ENCODE results near the gene ZBTB7C. TPM values are rescaled to one million over a fixed set of nuclear protein-coding genes. Genes with fewer than 3 reads are reported as not detected.
A peak's percentile ranks its signal among the peaks of the same experiment; 100 is the strongest.

ZBTB7C gene
- polyA plus RNA-seq, 1 donor, result 12.8 TPM

DNA sequence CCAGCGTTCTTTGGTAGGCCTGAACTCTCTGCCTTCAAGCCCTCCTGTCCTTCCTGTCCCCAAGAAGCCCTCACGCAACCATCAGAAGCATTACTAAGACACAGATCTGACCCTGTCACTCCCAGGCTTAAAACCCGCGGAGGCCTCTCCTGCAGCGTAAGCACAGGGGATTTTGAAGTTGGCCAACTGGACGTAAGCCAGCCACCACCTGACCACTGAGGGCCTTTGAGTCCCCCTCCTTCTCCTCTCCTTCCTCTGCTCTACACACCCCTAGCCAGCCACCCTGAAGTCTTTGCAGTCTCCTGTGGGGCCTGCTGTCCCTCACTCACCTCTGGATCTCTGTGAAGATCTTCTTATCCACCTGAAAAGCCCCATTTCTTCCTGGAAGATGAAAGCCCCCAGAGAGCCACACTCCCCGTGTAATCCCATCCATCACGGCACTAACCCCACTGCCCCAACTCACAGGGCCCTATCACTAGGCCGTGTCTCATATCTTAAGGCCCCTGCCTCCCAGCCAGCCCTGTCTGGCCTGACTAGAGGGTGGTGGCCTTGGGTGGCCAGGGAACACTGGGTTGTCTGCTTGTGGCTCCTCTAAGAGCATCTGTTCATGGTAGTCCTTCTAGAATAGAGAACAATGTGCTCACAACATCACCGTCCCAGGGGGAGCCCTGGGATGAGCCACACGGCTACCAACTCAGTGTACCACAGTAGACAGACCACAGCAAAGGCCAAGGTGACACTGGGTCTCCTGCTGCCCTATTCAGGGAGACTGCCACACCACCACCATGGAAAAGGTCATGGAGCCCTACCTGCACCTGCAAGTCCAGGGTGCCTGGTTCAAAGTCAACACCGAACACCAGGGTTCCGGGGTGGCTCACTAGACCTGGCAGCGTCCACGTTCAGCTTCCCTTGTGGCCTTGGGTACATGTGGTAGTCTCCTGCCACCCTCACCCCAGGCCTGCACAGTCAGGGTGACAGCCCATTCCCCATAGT lies 191.6 kb downstream of the ZBTB7C start:
- no peak for DNase-seq

DNA sequence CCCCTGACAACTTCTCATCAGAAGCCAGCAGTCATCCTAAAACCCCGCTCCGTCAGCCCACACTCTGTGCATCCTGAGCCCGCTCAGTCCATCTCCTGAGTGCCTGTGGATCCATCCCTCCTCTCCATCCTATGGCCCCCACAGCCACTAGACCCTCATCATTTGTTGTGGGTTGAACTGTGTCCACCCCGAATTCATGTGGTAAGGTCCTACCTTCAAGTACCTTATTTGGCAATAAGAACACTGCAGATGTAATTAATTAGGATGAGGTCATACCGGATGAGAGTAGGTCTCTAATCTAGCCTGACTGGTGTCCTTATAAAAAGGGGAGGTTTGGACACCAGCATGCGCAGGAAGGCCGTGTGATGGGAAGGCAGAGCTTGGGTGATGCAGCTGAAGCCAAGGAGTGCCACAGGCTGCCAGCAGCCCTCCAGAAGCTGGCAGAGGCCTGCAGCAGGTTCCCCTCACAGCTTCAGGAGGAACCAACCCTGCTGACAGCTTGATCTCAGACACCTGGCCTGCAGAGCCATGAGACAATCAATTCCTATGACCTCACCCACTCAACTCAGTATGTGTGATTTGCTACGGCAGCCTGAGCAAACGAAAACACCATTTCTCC lies 192.4 kb downstream of the ZBTB7C start:
- DNase-seq, result peak; percentile 41

DNA sequence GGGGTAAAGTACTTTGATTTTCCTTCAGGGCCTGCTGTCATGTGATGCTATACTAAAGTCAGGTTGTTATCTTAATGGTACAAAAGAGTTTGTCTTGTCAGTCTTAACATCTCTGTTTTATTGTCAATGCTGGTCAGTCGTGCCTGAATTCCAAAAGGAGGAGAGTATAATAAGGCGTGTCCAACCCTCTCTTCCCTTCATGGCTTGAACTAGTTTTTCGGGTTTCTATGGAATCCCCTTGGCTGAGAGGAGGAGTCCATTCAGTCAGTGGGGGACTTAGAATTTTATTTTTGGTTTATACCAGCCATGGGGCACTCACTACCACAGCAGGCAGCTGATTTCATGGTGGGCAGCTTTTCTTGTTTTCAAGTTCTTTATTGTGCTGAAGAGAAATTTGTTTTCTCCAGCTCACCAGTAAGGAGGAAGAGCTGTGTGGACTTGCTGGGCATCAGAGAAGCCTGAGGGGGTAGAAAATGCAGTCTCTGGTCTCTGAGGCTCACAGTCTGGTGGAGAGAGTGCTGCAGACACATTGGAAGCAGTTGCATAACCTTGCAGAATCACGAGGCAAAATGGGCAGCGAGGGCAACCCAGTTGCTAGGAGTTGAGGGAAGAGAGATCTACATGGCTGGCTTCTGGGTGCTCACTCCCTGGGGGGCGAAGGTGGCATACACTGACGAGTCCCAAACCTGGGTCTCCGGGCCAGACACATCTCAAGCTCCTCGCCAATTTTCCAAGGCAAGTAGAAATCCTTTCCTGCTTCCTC lies 193.1 kb downstream of the ZBTB7C start:
- no peak for DNase-seq

DNA sequence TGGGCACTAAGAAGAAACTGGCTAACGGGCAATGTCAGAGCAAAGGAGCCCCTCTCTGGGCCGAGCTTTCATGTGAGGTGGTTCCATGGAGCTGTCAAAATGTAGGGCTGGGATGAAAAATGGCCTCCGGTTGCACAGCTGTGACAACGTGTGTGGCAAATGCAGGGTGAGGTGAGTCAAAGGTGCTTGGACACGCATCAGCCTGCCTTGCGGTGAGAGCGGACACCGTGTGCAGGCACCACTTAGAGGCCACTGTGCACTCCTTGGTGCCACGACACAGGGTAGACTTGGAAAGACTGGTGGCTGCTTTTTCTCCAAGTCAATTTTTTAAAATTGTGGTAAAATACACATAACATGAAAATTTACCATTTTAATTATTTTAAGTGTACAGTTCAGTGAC lies 195.4 kb downstream of the ZBTB7C start:
- DNase-seq, result no peak

DNA sequence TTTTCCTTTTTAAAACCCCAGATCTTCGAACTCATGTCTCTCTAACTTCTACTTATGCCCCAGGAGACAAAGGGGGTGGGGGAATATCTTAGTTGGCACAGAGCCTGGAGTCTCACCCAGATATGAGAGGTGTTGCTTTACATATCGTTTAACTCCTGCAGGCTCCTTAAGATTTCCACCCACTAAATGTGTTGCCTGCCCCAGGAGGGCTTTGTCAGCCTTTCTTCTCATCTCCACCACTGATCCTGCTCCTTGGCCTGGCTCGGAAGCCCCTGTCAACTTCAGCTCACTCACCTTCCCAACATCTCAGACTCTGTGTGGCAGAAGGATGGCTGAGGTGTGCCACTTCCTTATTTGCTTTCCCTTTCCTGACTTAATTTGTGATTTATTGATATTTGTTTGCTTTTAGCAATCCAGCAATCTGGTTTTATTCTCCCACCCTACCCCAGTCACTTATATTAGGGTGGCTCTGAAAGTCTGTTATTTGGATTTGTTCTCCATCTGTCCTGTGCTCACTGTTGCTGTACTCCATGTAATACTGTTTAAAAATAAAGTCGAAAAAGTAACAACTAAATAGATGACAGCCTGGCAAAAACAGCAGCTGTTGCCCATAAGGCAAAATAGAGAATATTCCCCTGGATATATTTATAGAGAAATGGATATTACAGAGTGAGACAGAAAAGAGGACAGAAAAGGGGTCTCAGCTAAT lies 200.6 kb downstream of the ZBTB7C start:
- DNase-seq, result no peak

DNA sequence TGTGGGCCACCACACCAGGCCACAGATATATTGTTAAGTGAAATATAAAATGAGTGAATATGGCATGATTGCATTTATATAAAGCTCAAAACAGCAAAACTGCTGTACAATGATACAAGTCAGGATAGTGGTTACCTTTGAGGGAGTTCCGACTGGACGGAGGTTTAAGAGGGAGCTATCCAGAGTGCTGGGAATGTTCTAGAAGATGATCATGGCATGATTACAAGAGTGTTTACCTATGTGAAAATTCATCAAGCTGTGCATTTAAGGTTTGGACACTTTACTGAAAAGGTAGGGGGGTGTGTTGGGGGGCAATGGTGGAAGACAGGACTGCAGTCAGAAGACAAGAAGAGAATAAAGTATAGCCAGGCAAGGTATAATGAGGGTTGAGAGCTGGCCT lies 201.4 kb downstream of the ZBTB7C start:
- no peak for DNase-seq

DNA sequence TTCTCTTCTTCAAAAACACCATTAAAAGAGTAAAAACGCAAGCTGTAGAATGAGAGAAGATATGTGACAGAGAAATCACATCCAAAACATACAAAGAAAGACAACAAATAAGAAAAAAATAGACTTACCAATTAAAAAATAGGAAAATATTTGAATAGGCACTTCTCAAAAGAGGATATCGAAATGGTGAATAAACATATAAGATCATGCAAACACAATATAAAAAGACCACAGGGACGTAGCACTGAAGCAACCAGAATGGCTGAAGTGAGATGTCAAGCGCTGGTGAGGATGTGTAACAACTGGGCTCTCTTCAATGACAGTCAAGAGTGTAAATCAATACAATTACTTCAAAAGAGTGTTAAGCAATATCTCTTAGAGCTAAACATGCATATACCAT lies 202.3 kb downstream of the ZBTB7C start:
- DNase-seq, result no peak

DNA sequence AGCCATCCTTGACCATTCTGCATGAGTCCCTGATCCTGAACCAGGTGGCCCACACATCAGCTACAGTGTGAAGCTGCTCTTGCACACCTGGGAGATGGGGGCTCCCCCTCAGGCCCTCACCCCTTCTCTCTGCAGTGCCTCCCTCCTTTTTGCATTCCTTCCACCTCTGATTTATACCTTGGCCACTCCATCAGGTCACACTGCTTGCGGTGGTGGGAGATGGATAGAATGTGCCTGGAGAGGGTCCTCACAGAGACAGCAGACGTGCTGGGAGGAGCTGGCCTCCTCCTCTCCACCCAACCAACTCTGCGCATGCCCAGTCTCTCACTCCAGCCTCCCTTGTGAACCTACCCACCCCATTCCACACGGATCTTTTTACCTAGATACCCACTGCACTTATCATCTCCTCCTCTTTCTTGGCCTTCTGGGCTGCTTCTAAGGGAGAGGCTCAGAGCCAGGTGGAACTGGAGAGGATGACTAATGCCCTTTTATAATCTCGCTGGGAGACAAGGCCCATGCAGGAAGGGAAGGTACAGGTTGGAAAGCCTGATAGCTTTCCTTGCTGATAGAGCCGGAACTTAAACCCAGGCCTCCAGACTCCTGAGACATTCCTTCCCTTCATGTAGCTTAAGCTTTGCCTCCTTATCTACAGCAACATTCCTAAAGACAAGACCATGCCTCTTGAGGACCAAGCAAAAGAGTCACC lies 205.1 kb downstream of the ZBTB7C start:
- no peak for DNase-seq

DNA sequence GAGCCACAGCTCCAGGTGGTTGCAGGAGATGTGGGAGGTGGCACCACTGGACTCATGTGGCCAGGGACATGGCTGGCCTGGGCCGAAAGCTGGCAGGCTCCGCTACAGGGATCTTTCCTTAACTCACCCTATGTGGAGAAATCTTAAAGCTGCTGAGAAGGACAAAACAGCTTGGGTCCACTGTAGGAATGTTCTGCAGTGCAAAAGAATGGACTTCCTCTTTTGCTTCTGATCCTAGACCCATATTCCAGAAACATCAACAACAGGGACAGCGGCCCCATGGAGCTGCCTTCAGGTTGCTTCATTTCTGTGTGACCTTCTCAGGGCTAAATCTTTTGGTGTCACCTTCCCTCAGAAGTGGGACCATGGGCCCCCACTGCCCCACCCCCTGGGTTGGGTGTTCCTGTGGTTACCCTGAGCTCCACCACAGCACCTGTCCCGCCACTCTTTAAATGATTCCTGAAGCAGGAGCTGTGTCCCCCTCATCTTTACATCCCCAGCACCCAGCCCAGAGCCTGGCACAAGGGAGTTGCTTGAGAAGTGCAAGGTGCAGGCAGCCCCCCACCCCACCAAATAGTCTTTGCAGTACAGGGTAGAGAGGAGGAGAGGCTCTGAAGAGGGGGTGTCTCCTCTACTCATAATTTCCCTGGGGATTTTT lies 205.8 kb downstream of the ZBTB7C start:
- DNase-seq, result no peak

DNA sequence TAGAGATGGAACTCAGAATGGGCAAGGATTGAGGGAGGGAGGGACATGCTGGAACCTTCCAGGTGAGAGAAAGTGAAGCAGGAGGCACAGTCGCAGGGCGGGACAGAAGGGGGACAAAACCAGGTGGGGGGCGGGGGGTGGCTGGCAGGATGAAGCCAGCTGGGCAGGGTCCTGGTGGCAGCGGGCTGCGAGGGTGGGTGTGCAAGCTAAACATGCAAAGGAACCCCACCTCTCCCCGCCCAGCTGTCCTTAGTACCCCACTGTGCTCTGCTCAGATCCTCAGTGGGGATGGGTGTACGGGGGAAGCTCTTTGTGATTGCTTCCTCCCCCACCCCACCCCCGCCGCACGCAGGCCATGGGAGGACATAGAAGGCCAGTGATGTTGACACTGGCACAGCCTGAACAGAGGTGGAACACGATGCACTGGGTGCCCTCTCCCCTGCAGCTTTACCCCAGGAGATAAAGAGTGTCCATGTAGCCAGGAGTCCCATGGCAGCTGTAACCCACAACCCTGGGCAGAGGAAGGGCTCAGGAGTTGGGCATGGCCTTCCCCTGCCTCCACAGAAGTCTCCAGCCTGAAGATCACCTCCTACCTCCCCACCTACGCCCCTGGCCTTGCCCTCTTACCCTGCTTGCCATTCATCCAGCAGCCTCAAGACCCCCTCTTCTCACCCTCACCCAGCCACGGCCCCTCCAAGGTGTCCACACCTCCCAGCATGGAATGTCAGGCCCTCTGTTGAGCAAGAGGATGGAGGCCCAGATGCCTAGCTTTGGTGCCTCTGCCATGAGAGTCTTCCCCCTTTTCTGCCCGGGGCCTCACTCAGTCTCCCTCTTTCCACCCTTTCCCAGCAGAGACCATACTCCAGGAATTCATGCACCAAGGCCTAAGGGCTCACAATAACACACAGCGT lies 206.6 kb downstream of the ZBTB7C start:
- DNase-seq, result no peak

DNA sequence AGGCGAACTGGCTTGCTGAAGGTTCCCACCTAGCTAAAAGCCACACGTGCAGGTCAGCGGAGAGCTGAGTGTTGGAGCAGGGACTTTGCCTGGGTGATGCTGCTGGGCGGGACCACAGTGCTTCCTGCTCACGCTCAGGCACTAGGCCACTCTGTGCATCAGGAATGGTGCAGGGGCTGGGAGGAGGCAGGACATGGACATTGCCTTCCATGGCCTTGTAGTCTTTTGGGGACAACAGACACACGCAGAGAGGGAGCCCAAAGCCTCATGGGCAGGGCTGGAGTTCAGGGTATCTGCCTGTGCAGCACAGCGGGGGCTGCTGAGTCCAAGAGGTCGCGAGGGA lies 207.2 kb downstream of the ZBTB7C start:
- DNase-seq, result no peak

DNA sequence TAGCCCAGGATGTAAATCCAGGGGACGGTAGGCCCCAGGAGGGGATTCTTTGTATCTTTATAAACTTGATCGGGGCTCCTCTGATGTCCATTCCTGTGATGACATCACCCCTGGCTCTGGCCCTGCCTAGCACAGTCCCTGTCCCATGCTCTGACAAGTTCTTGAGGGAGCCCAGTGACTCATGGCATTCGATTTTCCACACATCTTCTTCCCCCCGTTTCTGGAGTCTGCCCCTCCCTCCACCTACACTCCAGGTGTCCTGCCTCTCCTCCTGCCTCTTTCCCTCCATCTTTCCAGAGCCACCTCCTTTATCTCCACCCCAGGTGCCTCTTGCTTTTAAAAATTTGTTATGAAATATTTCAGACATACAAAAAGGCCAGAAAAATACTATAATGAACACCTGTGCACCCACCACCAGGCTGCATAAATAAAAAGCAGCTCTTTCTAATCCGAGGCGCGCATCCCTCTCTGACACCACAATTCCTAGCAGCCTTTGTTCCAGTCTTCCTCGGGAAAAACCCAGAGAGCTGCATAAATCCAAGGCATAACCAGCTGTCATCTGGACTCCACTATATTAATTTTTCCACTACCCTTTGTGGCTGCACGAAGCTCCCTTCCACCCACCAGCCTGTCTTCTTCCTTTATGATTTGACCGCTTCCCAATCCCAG lies 207.7 kb downstream of the ZBTB7C start:
- no peak for DNase-seq

DNA sequence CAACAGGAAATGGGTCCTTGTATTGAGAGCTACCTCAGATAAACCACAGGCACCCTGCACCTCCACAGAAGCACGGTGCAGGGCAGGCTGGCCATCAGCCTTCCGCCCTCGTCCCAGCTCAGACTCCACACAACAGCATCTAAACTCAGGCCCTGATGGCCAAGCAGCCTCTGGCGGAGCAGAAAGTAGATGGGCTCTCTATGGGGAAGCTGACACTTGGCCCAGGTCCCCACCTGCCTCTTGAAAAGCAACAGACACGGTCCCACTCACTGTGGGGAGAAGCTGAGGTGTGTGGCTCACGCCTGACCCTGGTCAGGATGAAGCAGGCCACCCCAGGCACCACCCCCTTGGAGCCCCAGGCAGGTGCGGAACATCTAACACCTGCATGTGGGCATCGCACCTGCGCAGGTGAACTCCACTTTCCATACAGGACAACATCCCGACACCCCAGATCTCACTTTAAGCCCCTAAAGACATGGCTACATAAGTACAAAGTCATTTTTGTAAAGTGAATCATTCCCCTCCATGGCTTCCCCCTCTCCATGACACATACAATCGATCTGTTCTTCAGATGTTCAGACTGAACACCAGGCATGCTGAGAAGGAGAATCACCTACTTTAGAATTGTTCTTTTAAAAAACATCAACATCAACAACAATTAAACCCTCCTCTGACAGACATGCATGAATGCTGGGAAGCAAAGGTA lies 208.4 kb downstream of the ZBTB7C start:
- DNase-seq, result no peak

DNA sequence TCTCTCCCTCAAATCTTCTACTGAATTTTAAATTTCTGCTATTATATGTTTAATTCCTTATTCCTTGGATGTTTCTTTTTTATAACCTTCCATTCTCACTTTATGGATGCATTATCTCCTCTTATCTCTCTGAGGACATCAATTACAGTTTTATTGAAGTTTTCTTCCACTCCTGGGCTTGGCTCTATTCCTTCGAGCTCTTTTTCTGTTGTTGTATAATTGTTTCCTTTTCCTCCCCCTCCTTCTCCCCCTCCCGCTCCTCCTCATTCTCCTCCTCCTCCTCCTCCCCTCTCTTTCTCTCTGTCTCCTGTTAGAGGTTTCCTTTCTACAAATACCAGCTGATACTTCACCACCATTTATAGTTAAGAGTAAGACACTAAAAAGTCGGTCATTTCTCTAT lies 209.8 kb downstream of the ZBTB7C start:
- no peak for DNase-seq

DNA sequence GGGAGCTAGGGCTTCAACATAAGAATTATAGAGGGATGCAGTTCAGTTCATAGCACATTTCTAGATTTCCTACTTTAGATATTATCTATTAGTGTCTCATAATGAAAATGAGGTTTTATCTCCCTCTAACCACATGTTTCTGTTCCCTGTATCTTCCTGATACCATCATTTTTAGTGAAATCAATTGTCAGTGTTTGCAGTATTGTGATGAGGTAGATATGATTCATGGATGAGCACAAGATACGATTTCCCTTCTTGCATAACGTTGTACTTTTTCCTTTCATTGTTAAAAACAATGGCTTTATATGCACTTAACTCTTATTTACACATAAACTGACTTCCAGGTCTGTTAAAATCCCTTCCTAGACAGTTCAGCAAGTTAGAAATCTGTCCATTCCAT lies 211.4 kb downstream of the ZBTB7C start:
- no peak for DNase-seq

DNA sequence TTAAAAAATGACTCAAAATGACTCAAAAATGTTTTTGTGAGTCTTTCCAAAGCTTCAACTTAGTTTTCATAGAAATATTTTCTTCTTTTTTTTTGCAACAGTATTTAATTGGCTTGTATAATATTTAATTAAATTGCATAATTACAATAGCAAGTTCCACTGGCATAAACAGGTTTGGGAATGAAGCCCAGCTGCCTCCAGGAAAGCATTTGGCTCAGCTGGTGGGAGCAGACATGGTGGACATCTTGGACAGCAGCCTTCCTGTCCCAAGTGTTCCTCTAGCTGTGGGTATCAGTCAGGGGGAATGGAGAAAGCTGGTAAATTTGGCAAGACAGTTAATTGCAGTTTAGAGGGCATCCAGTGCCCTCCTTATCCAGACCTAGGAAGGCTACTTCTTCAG lies 213.4 kb downstream of the ZBTB7C start:
- DNase-seq, result no peak

DNA sequence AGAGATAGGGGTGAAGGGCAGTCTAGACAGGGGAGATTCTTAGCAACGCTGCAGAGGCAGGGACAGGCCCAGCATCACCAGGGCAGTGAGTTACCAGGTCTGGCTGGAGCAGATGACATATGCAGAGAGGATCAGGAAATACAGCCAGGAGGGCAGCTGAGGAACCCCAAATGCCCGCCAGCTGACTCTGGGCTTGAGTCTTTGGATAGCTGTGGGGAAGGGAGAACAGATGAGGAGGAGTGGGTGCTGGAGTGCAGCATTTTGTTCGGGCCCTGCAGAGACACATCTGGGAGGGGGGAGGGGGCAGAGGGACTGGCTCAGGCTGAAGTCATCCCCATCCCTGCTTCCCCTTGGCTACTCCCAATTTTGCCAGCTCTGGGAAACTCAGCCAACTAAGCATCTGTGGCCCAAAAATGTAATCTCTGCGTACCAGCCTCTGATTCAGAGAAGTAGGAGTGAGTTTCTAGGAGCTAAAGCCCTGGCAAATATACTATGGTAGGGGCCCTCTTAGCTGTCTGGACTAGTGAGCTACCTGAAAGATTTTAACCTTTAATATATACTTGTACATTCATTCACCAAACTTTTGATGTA lies 214.5 kb downstream of the ZBTB7C start:
- DNase-seq, result no peak
